H54 (cell line): ENCODE results near the gene SVOP.
"Not testable (repeated sequence)": the region's sequence is repeated elsewhere in the genome, so short reads cannot be mapped to it uniquely, and the experiment has no call there.

ENCODE experiments used
- DNase-seq: peaks from one replicate; pipeline ENCODE4 v3.0.0; 2011; ENCODE audit warnings: low spot score, mixed read lengths; ENCODE audit not compliant: insufficient read length
- FAIRE-seq: peaks from 3 replicates; lab custom pipeline; 2011; peaks lifted over from hg19 to GRCh38; lab: Jason Lieb, UNC
- POLR2A ChIP-seq: IDR thresholded peaks from 2 replicates; pipeline ENCODE4 v1.6.1; 2011; ENCODE audit warnings: low read depth, mild to moderate bottlenecking, low read length

SVOP gene

DNA sequence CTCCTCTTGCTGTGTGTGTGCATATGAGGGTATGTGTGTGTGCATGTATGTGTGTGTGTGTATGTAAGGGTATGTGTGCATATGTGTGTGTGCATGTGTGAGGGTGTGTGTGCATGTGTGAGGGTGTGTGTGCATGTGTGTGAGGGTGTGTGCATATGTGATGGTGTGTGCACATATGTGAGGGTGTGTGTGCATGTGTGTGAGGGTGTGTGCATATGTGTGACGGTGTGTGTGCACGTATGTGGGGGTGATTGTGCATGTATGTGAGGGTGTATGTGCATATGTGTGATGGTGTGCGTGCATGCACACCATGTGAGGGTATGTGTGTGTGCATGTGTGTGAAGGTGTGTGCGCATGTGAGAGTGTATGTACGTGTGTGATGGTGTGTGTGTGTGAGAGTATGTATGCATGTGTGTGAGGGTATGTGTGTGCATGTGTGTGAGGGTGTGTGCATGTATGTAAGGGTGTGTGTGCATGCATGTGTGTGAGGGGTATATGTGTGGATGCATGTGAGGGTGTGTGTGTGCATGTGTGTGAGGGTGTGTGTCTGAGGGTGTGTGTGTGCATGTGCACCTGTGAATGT lies 125.6 kb downstream of the SVOP start:
- FAIRE-seq = no peak
- no peak for DNase-seq
- TF ChIP-seq POLR2A = no peak

DNA sequence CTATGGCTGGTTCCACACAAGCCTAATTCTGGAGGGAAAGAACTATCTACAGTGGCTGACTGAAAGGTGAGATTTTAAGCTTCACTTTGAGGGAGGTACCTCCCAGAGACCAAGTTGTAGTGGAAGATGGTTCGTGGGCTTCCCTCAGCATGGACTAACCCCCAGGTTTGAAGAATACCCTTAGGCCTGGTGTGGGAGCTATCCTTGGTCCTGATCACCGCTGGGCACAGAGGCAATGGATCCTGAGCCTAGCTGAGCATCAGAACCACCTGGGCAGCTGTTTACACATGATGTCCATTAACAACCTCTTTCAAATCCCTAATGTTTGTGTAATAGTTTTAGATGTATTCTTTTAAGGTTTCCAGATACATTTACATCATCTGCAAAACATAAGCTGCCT lies 130.7 kb downstream of the SVOP start:
- FAIRE-seq (no peak), DNase-seq (peak; percentile 23)
- TF ChIP-seq POLR2A = no peak

DNA sequence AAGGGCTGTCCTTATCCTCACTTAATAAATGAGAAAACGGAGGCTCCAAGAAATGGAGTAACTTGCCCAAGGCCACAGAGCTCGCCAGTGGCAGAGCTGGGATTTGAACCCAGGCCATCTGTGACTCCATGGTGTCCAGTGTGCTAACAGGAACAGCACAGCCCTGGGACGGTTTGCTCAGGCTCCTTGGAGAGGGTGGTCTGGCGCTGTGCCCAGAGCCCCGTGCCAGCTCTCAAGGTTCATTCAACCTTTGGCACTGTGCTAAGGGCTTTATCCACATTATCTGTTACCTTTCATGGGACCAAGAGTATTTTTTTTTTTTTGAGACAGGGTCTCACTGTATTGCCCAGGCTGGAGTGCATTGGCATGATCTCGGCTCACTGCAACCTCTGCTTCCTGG lies 132.8 kb downstream of the SVOP start:
- no peak for TF ChIP-seq POLR2A
- FAIRE-seq = no peak
- DNase-seq = no peak

DNA sequence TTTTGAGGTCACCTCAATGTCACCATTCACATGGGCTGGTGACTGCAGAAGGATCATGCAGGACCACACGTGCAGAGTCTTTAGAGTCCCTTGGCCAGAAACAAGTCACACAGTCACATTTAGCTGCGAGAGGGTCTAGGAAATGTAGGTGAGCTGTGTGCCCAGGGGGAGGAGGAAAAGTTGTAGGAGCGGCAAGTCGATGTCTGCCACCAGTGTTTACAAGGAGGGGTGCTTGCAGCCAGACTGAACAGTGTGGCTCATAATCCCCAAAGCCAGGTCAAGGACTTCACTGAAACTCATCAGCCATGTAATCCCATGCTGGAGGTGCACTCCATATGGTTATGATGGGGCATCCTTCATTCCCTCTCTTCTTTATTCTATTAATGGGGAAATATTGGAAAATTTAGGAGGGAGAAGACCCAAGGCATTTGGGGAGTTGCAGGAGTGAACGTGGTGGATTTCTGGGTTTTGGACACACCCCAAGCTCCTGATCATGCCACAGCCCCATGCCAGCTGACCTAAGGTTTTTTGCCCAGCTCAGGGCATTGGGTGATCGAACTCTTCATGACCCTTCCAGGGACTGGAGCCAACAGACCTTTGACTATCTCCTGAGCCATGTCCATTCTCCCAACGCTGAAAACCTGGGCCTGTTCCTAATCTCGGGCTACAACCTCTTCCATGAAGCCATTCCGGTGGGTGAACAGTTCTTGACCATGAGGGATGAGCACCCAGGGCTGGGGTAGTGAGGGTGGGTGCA lies 133.8 kb downstream of the SVOP start:
- no peak for TF ChIP-seq POLR2A
- FAIRE-seq = no peak
- DNase-seq = no peak

DNA sequence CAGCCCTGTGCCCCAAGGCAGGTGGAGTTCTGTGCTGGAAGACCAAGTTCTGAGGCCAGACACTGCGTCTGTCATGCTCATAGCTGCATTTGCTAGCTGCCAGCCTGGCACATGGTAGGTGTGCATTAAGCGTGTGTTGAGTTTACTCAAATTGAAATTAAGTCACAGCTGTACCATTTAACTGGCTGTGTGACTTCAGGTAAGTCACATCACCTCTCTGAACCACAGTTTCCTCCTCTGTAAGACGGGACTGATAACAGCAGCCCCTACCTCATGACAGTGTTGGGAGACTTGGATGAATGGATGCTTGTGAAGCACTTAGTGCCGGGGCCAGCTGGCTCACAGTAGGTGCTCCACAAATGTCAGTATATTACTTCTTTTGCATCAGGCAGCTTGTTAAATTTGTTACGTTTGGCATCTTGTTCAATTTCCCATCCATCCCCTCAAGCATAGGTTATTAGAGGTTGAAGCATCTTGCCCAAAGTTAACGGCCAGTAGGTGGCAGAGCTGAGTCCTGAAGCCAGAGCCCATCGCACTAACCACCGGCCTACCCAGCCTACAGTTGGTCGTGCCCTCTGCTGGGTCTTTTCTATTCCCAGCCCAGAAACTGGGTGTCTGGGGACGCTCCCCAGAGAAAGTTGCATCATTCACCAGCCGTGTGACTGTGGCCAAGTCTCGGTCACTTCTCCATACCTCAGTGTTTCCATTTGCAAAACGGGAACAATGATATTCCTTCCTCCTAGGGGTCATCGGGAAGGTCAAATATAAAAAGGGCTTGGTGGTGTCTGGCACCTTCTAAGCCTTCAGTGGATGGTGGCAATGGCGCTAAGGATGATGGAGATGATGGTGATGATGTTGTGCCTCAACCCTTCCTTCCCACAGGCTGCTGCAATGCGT lies 136.5 kb downstream of the SVOP start:
- no peak for TF ChIP-seq POLR2A
- DNase-seq (peak; percentile 45), FAIRE-seq (no peak)

DNA sequence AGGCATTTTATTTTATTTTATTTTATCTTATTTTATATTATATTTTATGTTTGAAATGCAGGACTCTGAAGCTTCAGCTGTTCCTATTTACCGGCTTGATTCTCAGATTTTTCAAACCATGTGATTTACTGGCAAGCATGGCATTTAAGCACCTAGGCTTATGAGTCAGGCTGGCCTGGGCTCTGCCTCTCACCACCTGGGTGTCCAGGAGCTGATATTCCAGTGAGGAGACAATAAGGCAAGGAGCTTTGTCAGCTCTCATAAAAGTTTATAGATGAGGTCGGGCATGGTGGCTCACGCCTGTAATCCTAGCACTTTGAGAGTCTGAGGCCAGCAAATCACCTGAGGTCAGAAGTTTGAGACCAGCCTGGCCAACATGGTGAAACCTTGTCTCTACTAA lies 138.9 kb downstream of the SVOP start:
- DNase-seq (no peak), FAIRE-seq (no peak)
- TF ChIP-seq POLR2A = no peak

DNA sequence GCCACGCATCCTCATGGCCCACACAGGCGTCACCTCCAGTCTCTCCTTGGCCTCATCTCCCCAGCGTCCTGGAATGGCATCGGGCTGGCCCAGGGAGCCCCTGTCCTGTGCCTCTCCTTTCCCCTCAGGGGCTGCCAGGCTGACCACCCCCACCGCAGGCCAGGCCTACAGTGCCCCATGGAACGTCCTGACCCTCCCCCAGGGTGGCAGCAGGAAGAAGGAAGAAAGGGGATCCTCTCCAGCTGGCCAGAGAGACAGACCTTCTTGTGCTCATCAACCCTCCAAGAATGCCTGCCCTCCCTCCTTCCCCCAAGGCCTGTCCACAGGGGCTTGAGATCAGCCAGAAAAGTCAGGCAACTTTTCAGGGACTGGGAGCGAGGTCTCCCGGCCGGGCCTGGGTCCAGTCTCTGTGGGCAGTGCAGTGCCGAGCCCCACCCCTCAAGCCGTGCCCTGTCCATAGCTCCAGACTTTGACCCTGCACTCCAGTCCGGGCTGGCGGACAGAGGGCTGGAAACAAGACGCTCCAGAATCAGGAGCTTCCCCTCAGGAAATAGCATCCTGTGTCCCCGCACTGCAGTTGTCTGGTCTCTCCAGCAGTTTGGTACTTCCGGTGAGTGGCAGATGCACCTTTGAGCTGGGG lies 141.1 kb downstream of the SVOP start, which contains the start of gene DAO:
Gene DAO (plus strand): TSS at position 478 of the 640 bp plus-strand sequence. CDS start 4,915 bp downstream, outside the sequence.
- TF ChIP-seq POLR2A = no peak
- FAIRE-seq (no peak), DNase-seq (no peak)

DNA sequence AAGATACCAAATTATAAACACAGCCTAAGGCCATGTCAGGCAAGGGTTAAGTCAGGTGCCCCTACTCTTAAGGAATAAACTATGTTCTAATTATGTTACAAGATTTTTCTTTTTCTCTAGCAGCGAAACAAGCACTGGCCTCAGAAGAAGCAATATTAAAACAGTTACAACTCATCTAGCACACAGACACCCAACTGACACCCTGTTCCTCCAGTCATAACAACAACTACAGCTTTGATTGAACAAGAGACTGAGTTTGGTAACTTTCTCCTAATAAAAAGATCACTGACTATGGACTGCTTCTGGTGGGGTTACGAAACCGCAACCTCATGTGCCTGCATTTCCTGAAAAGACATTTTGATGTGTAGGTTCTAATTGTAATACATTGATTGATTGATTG lies 144.3 kb downstream of the SVOP start:
- FAIRE-seq (no peak), DNase-seq (no peak)

DNA sequence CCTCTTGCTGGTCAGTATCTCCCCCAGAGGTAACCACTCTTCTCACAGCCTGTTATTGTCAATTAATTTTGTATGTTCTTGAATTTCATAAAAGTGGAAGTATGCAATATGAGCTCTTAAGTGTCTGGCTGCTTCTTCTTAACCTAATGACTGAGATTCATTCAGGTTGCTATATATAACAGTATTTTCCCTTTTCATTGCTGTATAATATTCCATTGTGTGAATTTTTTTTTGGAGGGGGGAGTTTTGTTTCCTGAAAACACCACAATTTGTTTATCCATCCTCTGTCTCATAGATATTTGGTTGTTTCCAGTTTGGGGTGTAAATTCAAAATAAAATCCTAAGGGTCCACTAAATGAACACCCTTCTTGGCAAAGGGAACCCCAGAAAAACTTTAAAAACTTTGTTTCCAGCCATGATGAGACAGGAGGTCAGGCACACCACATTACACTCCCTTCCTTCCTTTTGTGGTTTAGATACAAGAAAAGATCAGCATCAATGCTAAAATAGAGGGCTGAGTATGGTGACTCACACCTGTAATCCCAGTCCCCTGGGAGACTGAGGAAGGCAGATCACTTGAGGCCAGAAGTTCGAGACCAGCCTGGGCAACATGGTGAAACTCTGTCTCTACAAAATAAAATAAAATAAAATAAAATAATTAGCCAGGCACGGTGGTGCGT lies 145.0 kb downstream of the SVOP start:
- DNase-seq (no peak), FAIRE-seq (no peak)
- no peak for TF ChIP-seq POLR2A

More for the DNA sequence above, 144.3 kb downstream of the SVOP start:
- TF ChIP-seq POLR2A = no peak

DNA sequence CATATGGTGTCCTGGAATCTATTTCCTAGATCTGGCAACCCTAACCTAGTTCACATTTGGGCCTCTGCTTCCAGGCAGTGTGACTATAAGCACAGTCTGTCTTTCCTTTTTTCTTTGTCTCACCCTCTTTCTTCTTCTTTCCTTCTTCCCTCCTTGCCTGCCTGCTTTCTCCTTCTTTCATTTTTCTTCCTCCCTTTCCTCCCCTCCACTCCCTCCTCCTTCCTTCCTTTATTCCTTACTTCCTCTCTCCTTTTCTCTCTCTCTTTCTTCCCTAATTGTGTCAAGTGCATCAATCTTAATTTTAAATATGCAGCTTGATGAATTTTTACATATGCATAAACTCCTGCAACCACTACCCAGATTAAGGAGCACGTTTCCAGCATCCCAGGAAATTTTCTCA lies 145.6 kb downstream of the SVOP start:
- FAIRE-seq (no peak), DNase-seq (no peak)
- no peak for TF ChIP-seq POLR2A

DNA sequence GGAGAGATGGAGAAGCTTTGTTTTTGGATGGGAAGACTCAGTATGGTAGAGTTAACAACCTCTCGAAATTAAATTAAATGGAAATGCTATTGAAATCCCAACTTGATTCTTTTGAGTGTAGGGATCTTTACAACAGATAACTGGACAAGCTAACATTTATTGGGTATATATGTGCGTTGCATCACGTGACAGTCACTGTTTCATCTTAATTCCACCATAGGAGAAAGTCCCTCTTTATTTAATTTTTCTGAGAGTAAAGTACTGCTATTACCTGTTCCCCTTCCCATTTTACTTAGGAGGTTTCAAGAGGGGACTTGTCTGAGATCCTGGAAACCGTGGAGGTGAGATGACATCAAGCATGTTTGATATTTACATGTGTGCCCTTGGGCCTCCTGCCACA lies 152.1 kb downstream of the SVOP start:
- no peak for TF ChIP-seq POLR2A
- DNase-seq (no peak), FAIRE-seq (no peak)

DNA sequence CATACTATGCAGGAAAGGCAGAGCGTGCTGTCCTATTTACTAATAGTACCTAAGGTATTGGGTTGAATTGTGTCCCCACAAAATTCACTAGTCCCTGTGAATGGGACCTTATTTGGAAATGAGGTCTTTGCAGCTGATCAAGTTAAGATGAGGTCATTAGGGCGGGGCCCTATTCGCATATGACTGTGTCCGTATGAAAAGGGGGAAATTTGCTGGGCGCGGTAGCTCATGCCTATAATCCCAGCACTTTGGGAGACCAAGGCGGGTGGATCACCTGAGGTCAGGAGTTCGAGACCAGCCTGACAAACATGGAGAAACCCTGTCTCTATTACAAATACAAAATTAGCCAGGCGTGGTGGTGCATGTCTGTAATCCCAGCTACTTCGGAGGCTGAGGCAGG lies 154.8 kb downstream of the SVOP start:
- FAIRE-seq, DNase-seq: not testable (repeated sequence)

DNA sequence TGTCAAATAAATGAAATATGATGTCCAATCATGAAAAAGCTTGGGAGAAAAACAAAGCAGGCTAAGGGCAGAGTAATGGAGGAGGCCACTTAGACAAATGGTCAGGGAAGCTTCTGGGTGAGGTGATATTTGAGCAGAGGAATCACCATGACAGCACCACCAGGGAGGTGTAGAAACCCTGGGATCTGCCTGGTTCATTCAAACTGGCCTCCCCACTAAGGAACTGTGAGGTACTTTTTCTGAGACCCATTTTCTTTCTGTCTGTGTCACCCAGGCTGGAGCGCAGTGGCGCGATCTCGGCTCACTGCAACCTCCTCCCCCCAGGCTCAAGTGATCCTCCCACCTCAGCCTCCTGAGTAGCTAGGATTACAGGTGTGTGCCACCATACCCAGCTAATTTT lies 155.7 kb downstream of the SVOP start:
- no peak for DNase-seq
- FAIRE-seq = no peak
- TF ChIP-seq POLR2A = no peak
